HG03521 (cell line): ENCODE measurements around the gene SMAD3.

Experiments used
- ATAC-seq: cut with Tn5 transposase; IDR thresholded peaks from one replicate; pipeline ENCODE4 v1.9.1; 2021; ENCODE audit warnings: mild to moderate bottlenecking, moderate library complexity; ENCODE audit not compliant: unreplicated experiment

The SMAD3 gene

GRCh38 chr15:67216859-67217258 lies 151.5 kb downstream of the SMAD3 start:
- ATAC-seq: no peak

- ATAC-seq: no peak
Observed at GRCh38 chr15:67218428-67218827, 153.0 kb downstream of the SMAD3 start.

- ATAC-seq: no peak
Observed at GRCh38 chr15:67219288-67219687, 153.9 kb downstream of the SMAD3 start.

GRCh38 chr15:67224889-67225288 lies 159.5 kb downstream of the SMAD3 start:
- no peak for ATAC-seq

- ATAC-seq: no peak
Observed at GRCh38 chr15:67225336-67225735, 159.9 kb downstream of the SMAD3 start.

- ATAC-seq: no peak
Observed at GRCh38 chr15:67227431-67227830, 162.0 kb downstream of the SMAD3 start.

GRCh38 chr15:67227846-67228245 lies 162.4 kb downstream of the SMAD3 start:
- ATAC-seq: no peak

- no peak for ATAC-seq
Observed at GRCh38 chr15:67228286-67228685, 162.9 kb downstream of the SMAD3 start.

- no peak for ATAC-seq
Observed at GRCh38 chr15:67230504-67230903, 165.1 kb downstream of the SMAD3 start.

GRCh38 chr15:67232591-67232990 lies 167.2 kb downstream of the SMAD3 start:
- no peak for ATAC-seq

- no peak for ATAC-seq
Observed at GRCh38 chr15:67240235-67241131, 175.1 kb downstream of the SMAD3 start.

- peak; percentile 63 for ATAC-seq
Observed at GRCh38 chr15:67241132-67241855, 175.9 kb downstream of the SMAD3 start.

GRCh38 chr15:67242708-67243111 lies 177.3 kb downstream of the SMAD3 start:
- no peak for ATAC-seq
